Measurements from ENCODE around the gene NBEAL1.
"Not testable (repeated sequence)": the region's sequence is repeated elsewhere in the genome, so short reads cannot be mapped to it uniquely, and the experiment has no call there.

The NBEAL1 gene

DNA sequence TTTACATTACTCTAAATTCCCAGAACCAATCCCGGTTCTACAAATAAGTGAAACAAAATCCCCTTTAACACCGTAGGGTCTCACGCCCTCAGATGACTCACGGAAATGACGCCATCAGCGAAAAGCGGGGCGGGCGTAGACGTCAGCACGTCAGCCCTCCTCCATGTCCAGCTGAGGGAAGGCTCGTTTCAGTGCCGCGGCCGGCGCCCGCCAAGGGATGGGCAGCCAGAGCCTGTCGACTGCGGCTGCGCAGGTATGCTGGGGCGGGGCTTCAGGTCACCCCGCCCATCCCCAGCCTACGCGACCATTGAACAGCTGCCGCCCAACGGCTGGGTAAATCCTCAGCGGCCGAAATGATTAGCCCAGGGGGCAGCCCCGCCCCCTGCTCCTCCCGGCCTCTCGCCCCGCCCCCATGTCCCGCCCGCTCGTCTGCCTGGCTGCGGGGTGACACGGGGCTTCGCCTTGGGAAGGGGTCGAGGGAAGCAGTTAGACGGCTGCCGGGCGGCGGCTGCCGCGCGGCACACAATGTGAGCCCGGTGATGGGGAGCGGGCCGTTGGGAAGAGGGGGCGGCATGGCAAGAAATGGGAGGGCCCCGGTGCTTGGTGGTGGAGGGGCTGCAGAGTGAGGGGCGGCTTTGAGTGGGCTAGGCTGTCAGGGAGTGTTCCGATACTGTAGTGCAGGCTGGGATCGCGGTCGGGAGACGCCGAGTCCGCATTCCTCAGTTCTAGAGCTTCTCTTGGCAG is at the start of gene NBEAL1:
TSS of gene NBEAL1 (plus strand) at position 420 of the 744 bp plus-strand sequence. CDS start 1,510 bp downstream, outside the sequence.
- DNase-seq: peak; percentile 91 to 93

- DNase-seq: no peak
Observed at GRCh38 chr2:202965810-202966460, 48.7 kb upstream of the NBEAL1 start.

DNA sequence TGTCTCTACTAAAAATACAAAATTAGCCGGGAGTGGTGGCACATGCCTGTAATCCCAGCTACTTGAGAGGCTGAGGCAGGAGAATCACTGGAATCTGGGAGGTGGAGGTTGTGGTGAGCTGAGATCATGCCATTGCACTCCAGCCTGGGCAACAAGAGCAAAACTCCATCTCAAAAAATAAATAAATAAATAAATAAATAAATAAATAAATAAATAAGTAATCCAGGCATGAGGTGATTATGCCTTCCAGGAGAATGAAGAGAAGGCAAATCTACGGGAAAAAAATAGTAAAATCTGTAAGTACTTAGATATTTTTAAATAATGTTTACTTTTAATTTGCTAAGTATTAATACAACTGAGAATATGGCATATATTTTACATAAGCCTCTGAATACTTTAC is 45.3 kb upstream of the NBEAL1 start:
- not testable (repeated sequence) for DNase-seq

- DNase-seq: no peak
Observed at GRCh38 chr2:202976809-202977208, 37.9 kb upstream of the NBEAL1 start.

DNA sequence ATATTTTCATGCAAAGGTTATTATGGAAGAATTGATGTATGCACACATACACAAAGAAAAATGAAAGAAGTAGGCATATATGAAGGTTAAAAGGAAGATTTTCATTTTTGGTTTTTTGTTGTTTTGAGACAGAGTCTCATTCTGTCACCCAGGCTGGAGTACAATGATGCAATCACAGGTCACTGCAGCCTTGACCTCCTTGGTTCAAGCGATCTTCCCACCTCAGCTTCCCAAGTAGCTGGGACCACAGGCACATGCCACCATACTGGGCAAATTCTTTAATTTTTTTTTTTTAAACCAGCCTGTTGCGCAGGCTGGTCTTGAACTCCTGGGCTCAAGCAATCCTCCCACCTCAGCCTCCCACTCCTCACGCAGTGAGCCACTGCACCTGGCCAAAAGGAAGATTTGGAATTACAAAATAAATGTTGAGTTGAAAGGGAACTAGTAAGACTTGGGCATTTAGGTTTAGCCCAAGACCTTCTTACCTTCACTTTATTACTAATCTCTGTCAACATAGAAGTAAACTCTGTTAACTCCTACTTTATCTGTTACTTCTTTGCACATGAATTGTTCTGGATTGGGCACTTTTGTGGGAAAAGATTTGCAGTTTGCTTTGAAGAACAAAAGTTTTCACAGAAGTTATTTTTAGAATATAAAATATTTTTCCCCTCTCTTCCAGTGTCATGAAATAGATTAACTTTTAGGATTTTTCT is 31.7 kb upstream of the NBEAL1 start:
- no peak for DNase-seq

DNA sequence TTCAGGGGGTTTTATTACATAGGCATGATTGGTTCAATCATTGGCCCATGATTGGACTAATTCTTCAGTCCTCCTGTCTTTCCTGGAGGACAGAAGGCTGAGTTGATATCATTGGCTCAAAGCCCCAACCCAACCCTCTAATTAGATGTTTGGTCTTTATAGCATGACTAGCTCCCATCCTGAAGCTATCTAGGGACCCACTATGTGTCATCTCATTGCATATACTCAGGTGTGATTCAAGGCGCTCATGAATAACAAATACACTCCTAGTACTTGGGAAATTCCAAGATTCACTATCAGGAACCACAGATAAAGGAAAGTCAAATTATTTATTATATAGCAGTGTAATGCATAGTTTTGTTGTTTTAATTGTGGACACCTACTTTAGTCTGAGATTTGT is 24.9 kb upstream of the NBEAL1 start:
- DNase-seq: no peak

- no peak for DNase-seq
Observed at GRCh38 chr2:202990501-202990900, 24.2 kb upstream of the NBEAL1 start.

- not testable (repeated sequence) for DNase-seq
Observed at GRCh38 chr2:202997113-202997512, 17.6 kb upstream of the NBEAL1 start.

DNA sequence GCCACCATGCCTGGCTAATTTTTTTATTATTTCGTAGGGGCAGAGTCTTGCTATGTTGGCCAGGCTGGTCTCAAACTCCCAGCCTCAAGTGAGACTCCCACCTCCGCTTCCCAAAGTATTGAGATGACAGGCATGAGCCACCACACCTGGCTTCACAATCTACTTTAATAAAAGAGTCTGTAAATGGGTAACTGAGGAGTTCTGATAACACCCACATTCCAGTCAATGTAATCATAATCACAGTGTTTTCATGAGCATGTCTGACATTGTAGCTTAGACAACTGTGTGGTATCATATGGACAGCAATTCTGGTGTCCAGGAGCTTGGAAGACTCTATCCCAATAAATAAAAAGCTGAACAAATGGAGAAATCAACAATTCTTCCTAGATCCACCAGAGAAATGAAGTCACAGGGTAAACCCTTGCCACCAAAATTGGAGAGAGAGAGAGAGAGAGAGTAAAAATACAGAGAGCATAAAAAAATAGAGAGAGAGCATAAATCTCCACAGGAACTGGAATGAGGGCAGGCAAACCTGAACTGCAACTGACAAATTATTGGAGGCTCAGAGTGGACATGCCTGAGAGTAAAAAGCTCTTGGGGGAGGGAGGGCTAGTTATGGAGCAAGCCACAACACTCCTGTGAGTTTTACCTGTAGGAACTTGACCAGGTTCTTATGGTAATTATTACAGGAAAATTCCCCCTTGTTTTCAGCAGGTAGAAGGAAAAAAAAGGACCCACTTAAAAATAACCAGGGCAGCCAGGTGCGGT is 12.4 kb upstream of the NBEAL1 start:
- DNase-seq: no peak

- DNase-seq: no peak
Observed at GRCh38 chr2:203003716-203004115, 11.0 kb upstream of the NBEAL1 start.

DNA sequence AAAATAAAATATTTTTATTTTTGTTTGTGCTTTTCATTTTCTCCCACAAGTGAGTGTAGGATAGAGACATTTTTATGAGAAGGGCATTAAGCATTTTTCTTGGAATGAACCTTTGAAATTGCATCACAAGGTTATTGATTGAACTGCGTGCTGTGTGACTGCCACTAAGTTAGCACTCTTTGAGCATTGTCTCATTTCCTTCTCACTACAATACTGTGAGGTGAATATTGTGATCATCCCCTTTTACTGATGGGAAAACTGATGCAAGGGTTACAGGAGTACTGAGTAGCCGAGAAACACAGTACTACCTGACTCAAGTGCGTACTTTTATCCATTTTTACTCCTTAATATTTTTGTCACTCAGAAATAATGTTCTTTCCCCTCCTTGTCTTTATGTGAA is 2.0 kb downstream of the NBEAL1 start:
- DNase-seq: no peak

GRCh38 chr2:203018181-203018580 is 3.5 kb downstream of the NBEAL1 start:
- DNase-seq: no peak

GRCh38 chr2:203019142-203019541 is 4.5 kb downstream of the NBEAL1 start:
- no peak for DNase-seq

- no peak for DNase-seq
Observed at GRCh38 chr2:203021991-203022390, 7.3 kb downstream of the NBEAL1 start.

DNA sequence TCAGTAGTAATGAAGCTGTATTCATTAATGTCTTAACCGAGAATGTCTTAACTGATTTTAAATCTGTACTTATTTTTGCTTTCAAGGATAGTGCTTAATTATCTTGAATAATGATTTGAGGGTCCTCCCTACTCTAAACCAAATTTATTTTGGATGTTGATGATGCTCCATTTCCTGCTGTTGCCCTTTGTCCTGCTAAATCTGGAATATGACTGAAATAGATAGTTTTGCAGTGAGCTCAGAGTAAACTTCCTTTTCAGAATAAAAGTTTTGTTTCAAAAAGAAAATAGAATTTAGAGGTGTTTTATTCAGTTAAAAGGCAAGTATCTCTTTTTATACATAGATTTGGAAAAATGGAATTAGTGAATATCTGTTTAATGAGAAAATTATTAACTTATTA is 8.1 kb downstream of the NBEAL1 start:
- no peak for DNase-seq

- no peak for DNase-seq
Observed at GRCh38 chr2:203025592-203025991, 10.9 kb downstream of the NBEAL1 start.

DNA sequence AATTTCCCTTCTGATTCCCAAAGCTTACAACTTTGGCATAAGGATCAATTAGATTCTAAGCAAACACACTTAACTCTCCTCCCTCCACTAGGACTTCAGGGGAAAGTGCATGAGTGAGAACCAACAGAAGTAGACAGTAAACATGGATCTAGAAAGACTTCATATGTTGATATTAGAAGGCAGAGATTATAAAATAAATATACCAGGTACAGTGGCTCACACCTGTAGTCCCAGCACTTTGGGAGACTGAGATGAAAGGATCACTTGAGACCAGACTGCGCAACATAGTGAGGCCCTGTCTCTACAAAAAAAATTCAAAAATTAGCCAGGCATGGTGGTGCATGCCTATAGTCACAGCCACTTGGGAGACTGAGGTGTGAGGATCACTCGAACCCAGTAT is 15.9 kb downstream of the NBEAL1 start:
- DNase-seq: no peak

DNA sequence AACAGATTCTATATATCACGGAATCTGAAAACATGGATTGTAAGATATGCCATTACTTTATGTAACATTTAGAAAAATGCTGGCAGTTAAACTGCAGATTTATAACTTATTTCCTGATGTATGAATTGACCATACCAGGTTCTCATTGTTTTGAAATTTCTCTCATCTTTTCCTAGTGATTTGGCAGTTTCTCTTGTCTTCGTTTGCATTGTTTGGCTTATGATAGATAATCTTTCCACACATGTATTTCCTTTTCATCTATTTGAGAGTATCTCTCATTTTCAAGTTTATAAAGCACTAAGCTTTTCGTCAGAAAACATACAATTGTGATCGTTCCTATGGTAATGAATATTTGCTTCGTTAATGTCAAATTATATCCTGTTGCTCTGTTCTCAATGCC is 16.3 kb downstream of the NBEAL1 start:
- DNase-seq: no peak

DNA sequence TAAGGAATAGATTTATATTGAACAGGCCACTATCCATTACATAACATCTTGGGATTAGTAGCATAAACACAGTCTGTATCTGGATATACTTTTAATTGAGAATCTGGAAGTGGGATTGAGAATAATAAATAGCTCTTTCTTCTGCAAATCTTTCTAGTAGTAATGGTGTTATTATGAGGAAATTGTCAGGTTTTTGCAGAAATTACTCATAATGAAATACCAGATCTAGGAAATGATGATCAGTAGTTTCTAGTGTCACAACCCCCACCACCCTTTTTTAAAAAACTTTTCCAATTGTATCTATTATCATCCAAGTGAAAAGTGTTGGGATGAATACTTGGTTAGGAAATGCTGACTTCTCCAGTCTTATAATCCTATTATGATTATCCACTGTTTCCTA is 18.7 kb downstream of the NBEAL1 start:
- no peak for DNase-seq

- no peak for DNase-seq
Observed at GRCh38 chr2:203035879-203036470, 21.3 kb downstream of the NBEAL1 start.

DNA sequence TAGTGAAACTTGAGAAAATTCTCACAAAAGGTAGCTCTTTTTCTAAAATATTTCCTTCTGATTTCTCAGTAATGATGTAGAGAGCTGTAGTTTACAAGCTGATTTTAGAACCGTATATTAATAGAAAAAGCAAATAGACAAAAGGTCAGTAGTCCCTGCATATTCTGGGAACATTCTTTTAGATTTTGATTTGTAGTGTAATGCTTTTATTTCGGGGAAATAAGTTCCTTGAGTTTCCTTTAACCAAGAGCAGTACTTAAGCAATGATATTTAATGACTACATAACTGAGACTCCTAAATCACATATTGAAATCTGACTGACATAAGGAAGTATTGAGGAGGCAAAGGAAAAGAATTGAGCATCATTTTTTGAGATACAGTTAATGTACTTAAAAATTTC is 22.4 kb downstream of the NBEAL1 start:
- no peak for DNase-seq

GRCh38 chr2:203038586-203038985 is 23.9 kb downstream of the NBEAL1 start:
- DNase-seq: no peak

DNA sequence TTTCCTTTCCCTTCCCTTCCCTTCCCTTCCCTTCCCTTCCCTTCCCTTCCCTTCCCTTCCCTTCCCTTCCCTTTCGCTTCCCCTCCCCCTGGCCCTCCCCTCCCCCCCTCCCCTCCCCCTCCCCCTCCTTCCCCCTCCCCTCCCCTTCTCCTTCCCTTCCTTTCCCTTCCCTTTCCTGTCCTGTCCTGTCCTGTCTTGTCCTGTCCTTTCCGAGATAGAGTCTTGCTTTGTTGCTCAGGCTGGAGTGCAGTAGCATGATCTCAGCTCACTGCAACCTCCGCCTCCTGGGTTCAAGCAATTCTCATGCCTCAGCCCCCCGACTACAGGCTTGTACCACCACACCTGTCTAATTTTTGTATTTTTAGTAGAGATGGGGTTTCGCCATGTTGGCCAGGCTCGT is 24.5 kb downstream of the NBEAL1 start:
- DNase-seq: not testable (repeated sequence)

Data from activated CD4-positive, alpha-beta T cell treated with anti-CD3 and anti-CD28 coated beads, Interleukin-2, amount 50 U/mL, for 4 hours (primary cell).